HCT116 (cell line): ENCODE data around the gene TRAIP.

Experiments used
- ELF1 ChIP-seq: IDR thresholded peaks from 2 replicates; pipeline ENCODE4 v1.6.1; 2012; ENCODE audit warnings: low read depth, borderline replicate concordance
- EZH2 ChIP-seq: fragments of 200-600 bp; sonication (generic); IDR thresholded peaks from 2 replicates; pipeline ENCODE4 v1.6.1; 2017; ENCODE audit warnings: antibody characterized with exemption, mixed run types
- POLR2A ChIP-seq: IDR thresholded peaks from 2 replicates; pipeline ENCODE4 v1.7.0; 2011; ENCODE audit warnings: borderline replicate concordance; ENCODE audit not compliant: insufficient read depth, insufficient read length; ENCODE audit errors: extremely low read depth
- YY1 ChIP-seq: IDR thresholded peaks from 2 replicates; pipeline ENCODE4 v1.6.1; 2011; ENCODE audit warnings: low read length, low read depth, moderate library complexity, mild to moderate bottlenecking; ENCODE audit not compliant: insufficient replicate concordance; ENCODE audit errors: extremely low read depth
- TF ChIP-seq, protein P1 (sequence below), 3 experiments: fragments of 200-600 bp in 1 of 3; sonication (generic) in 1 of 3; IDR thresholded peaks in 2 of 3; conservative IDR thresholded peaks in 1 of 3; 2 replicates each; pipeline ENCODE4 v1.5.1; 2012 to 2017; ENCODE audit warnings: low read depth in 2 of 3, low read length in 2 of 3, antibody characterized with exemption in 1 of 3, borderline replicate concordance in 1 of 3, control low read depth in 1 of 3, mild to moderate bottlenecking in 1 of 3, mixed read lengths in 1 of 3, mixed run types in 1 of 3, moderate library complexity in 1 of 3; ENCODE audit not compliant: insufficient read depth in 1 of 3

DNA sequence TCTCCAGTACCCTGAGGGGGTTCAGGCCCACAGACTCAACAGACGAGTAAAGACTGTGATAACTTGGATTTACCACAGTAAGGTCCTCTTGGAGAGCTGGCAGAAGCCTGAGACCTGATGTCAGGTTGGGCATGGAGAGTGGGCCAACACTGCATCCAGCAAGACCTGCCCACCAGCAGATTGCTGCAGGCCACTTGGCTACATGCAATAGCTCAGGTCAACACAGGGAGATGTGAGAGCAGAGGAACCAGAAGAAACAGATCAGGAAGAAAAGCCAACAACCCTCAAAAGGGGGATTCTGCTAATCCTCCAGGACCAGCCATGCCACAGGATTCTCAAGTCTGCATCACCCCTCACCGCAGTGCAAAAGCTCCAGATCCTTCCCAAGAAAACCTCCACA lies 68.3 kb downstream of the TRAIP start:
- TF ChIP-seq POLR2A (no peak), YY1 (no peak), ELF1 (no peak), EZH2 (no peak)
- TF ChIP-seq, protein P1, sequence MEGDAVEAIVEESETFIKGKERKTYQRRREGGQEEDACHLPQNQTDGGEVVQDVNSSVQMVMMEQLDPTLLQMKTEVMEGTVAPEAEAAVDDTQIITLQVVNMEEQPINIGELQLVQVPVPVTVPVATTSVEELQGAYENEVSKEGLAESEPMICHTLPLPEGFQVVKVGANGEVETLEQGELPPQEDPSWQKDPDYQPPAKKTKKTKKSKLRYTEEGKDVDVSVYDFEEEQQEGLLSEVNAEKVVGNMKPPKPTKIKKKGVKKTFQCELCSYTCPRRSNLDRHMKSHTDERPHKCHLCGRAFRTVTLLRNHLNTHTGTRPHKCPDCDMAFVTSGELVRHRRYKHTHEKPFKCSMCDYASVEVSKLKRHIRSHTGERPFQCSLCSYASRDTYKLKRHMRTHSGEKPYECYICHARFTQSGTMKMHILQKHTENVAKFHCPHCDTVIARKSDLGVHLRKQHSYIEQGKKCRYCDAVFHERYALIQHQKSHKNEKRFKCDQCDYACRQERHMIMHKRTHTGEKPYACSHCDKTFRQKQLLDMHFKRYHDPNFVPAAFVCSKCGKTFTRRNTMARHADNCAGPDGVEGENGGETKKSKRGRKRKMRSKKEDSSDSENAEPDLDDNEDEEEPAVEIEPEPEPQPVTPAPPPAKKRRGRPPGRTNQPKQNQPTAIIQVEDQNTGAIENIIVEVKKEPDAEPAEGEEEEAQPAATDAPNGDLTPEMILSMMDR (IDR thresholded peaks at IDR 0.05 in 2 of 3, conservative IDR thresholded peaks at IDR 0.05 in 1 of 3; ENCODE audit: borderline replicate concordance in 1 of 3, insufficient read depth in 1 of 3, low read depth in 2 of 3, low read length in 2 of 3): no peak
